HepG2 (cell line): ENCODE results near the gene AGRN. TPM values are rescaled to one million over a fixed set of nuclear protein-coding genes. Genes with fewer than 3 reads are reported as not detected.

Experiments
- ATAC-seq: fragments of 200-7000 bp; cut with Tn5 transposase; 3 replicates; pipeline ENCODE4 v1.9.1; 2020; ENCODE audit warnings: mild to moderate bottlenecking, moderate library complexity
- BruUV-seq: library from RNA; stranded (reverse); fragments of 400-500 nt; replicated peaks from 2 replicates; lab custom pipeline; 2021; lab: Mats Ljungman, UMichigan
- CTCF ChIA-PET: fragments of 300-600 bp; formaldehyde crosslinking; extraction: SDS; loops from one replicate; lab custom pipeline; 2021; ENCODE audit warnings: low total read pairs, inconsistent platforms, low intra/inter-chr PET ratio; lab: Yijun Ruan, JAX
- POLR2A ChIA-PET: fragments of 350-600 bp; sonication (Branson Sonifier 250); formaldehyde crosslinking; loops from one replicate; lab custom pipeline; 2020; ENCODE audit warnings: antibody characterized with exemption, inconsistent platforms; lab: Yijun Ruan, JAX
- DNase-seq: peaks from one replicate; pipeline ENCODE4 v3.0.0-alpha.2; 2015; ENCODE audit warnings: low spot score
- FAIRE-seq: peaks from 3 replicates; lab custom pipeline; 2011; peaks lifted over from hg19 to GRCh38; lab: Jason Lieb, UNC
- H2AFZ ChIP-seq: one replicate; pipeline ENCODE4 v1.6.1; 2011; ENCODE audit warnings: low read length, inconsistent platforms
- H3K27ac ChIP-seq: fragments of 300-600 bp; 3 replicates; pipeline ENCODE4 v1.8.0; 2011; ENCODE audit warnings: mixed run types, mild to moderate bottlenecking, mixed read lengths, low read length, inconsistent platforms; ENCODE audit not compliant: insufficient read depth; ENCODE audit errors: extremely low read length
- H3K27me3 ChIP-seq, 2 experiments: fragments of 200-600 bp in 1 of 2; 2 replicates in 1 of 2; 3 replicates in 1 of 2; pipeline versions ENCODE4 v1.6.0 to v1.8.0; 2011; ENCODE audit warnings: low read length in 2 of 2, mild to moderate bottlenecking in 2 of 2, moderate library complexity in 2 of 2, inconsistent platforms in 1 of 2; ENCODE audit not compliant: insufficient read depth in 2 of 2, control insufficient read depth in 1 of 2
- H3K36me3 ChIP-seq, 2 experiments: fragments of 200-600 bp in 1 of 2; replicated peaks in 1 of 2; 2 replicates in 1 of 2; 3 replicates in 1 of 2; pipeline versions ENCODE4 v1.5.1 to v1.8.0; 2011; ENCODE audit warnings: low read length in 2 of 2, inconsistent platforms in 1 of 2; ENCODE audit not compliant: insufficient read depth in 2 of 2, control insufficient read depth in 1 of 2
- H3K4me1 ChIP-seq: 2 replicates; pipeline ENCODE4 v1.5.1; 2012; ENCODE audit warnings: low read length, inconsistent platforms; ENCODE audit not compliant: insufficient read depth
- H3K4me2 ChIP-seq: 2 replicates; pipeline ENCODE4 v1.6.0; 2011; ENCODE audit warnings: low read depth, low read length, inconsistent platforms
- H3K4me3 ChIP-seq, 3 experiments: fragments of 200-600 bp in 1 of 3; sonication (generic), shearing (Covaris generic) in 1 of 3; replicated peaks in 1 of 3; 2 replicates each; pipeline ENCODE4 v1.5.1; 2011 to 2016; ENCODE audit warnings: low read length in 3 of 3, inconsistent platforms in 2 of 3, low read depth in 2 of 3, mild to moderate bottlenecking in 2 of 3, control low read depth in 1 of 3, mixed read lengths in 1 of 3; ENCODE audit not compliant: insufficient read depth in 1 of 3
- H3K79me2 ChIP-seq: one replicate; pipeline ENCODE4 v1.6.1; 2011; ENCODE audit warnings: low read length, inconsistent platforms; ENCODE audit not compliant: insufficient read depth
- H3K9ac ChIP-seq: 2 replicates; pipeline ENCODE4 v1.6.0; 2011; ENCODE audit warnings: mild to moderate bottlenecking, low read depth, low read length, inconsistent platforms; ENCODE audit not compliant: insufficient read depth
- H3K9me3 ChIP-seq: 2 replicates; pipeline ENCODE4 v1.5.1; 2012; ENCODE audit warnings: mild to moderate bottlenecking, low read length
- H4K20me1 ChIP-seq: 2 replicates; pipeline ENCODE4 v1.6.0; 2011; ENCODE audit warnings: inconsistent platforms, mild to moderate bottlenecking, low read length, moderate library complexity; ENCODE audit not compliant: insufficient read depth
- HMG20A ChIP-seq: IDR thresholded peaks from 2 replicates; pipeline ENCODE4 v1.6.1; 2016; ENCODE audit warnings: borderline replicate concordance
- HNRNPK ChIP-seq: fragments of 200-400 bp; formaldehyde crosslinking; IDR thresholded peaks from 2 replicates; pipeline ENCODE4 v1.6.1; 2018; ENCODE audit warnings: low read length, low read depth, moderate library complexity, mild to moderate bottlenecking; ENCODE audit not compliant: poor library complexity, severe bottlenecking
- HOXA3 ChIP-seq: sonication (generic); formaldehyde crosslinking; IDR thresholded peaks from 2 replicates; pipeline ENCODE4 v1.5.0; 2020; ENCODE audit warnings: missing genetic modification reagents
- KDM2A ChIP-seq: sonication (generic); formaldehyde crosslinking; IDR thresholded peaks from 2 replicates; pipeline ENCODE4 v1.4.0; 2020; ENCODE audit warnings: low read depth, missing genetic modification reagents, borderline replicate concordance
- PRPF4 ChIP-seq: fragments of 200-400 bp; formaldehyde crosslinking; IDR thresholded peaks from 2 replicates; pipeline ENCODE4 v1.6.1; 2016; ENCODE audit warnings: low read length, low read depth; ENCODE audit not compliant: poor library complexity, severe bottlenecking
- RBFOX2 ChIP-seq: fragments of 200-400 bp; formaldehyde crosslinking; IDR thresholded peaks from 2 replicates; pipeline ENCODE4 v1.6.1; 2017; ENCODE audit warnings: low read depth, mild to moderate bottlenecking, low read length
- STAG1 ChIP-seq: sonication (generic); formaldehyde crosslinking; IDR thresholded peaks from 2 replicates; pipeline ENCODE4 v1.4.0; 2020; ENCODE audit warnings: missing genetic modification reagents
- ZBTB1 ChIP-seq: sonication (generic); formaldehyde crosslinking; IDR thresholded peaks from 2 replicates; pipeline ENCODE4 v1.4.0; 2020; ENCODE audit warnings: missing genetic modification reagents, borderline replicate concordance
- ZBTB7A ChIP-seq: sonication (generic); formaldehyde crosslinking; IDR thresholded peaks from 2 replicates; pipeline ENCODE4 v1.8.0; 2022; ENCODE audit warnings: mild to moderate bottlenecking, missing genetic modification reagents
- ZNF660 ChIP-seq: sonication (generic); formaldehyde crosslinking; IDR thresholded peaks from 2 replicates; pipeline ENCODE4 v1.5.1; 2020; ENCODE audit warnings: mild to moderate bottlenecking, low read depth, missing genetic modification reagents, borderline replicate concordance
- ZSCAN25 ChIP-seq: sonication (generic); formaldehyde crosslinking; IDR thresholded peaks from 2 replicates; pipeline ENCODE4 v1.8.0; 2022; ENCODE audit warnings: mild to moderate bottlenecking, missing genetic modification reagents
- WGBS: methylation state at CpG from one replicate; pipeline ENCODE4 v1.1.6; 2017; ENCODE audit warnings: low lambda C conversion rate; 5-methylcytosine and 5-hydroxymethylcytosine counted together
- in situ Hi-C: cut with HindIII; loops from 2 replicates; pipeline ENCODE4 v1.10.0; 2017; ENCODE audit warnings: low pct_unique_long_range_greater_than_20kb; ENCODE audit not compliant: extremely low pct_ligation_motif_present
- intact Hi-C: fragments of 100-400 bp; cut with micrococcal nuclease; formaldehyde crosslinking; loops from one replicate; pipeline ENCODE4 v1.10.0; 2022; ENCODE audit not compliant: unreplicated experiment
- polyA plus RNA-seq, 8 experiments: library from polyadenylated mRNA; depleted of rRNA in 3 of 8; stranded (reverse) in 7 of 8; unstranded in 1 of 8; fragments of >200 nt; fragmentation: Illumina TruSeq in 4 of 8; extraction: Trizol in 4 of 8; gene quantifications; 2 replicates each; pipeline versions ENCODE4 v1.2.1 to v1.2.3, GENCODE V29; 2011 to 2016; ENCODE audit warnings: low read depth in 4 of 8, missing spikeins in 1 of 8, mixed read lengths in 1 of 8; ENCODE audit not compliant: insufficient read depth in 1 of 8
- total RNA-seq, 5 experiments: library from RNA; depleted of rRNA; stranded (reverse); fragments of >200 nt; fragmentation: Illumina TruSeq; extraction: Trizol; gene quantifications; 2 replicates each; pipeline ENCODE4 v1.2.3, GENCODE V29; 2016; ENCODE audit warnings: low read depth in 1 of 5
- TF ChIP-seq, protein P1 (sequence below): sonication (generic); formaldehyde crosslinking; IDR thresholded peaks from 2 replicates; pipeline ENCODE4 v1.4.0; 2020; ENCODE audit warnings: missing genetic modification reagents
- TF ChIP-seq, protein P2 (sequence below): sonication (generic); formaldehyde crosslinking; IDR thresholded peaks from 2 replicates; pipeline ENCODE4 v1.5.0; 2020; ENCODE audit warnings: mild to moderate bottlenecking, missing genetic modification reagents, moderate library complexity
- TF ChIP-seq, protein P3 (sequence below): sonication (generic); formaldehyde crosslinking; IDR thresholded peaks from 2 replicates; pipeline ENCODE4 v1.4.0; 2020; ENCODE audit warnings: missing genetic modification reagents
- TF ChIP-seq, protein P4 (sequence below): IDR thresholded peaks from 2 replicates; pipeline ENCODE4 v1.6.1; 2016; ENCODE audit warnings: missing genetic modification reagents, missing compliant biosample characterization
- TF ChIP-seq, protein P5 (sequence below): sonication (generic); formaldehyde crosslinking; IDR thresholded peaks from 2 replicates; pipeline ENCODE4 v1.5.0; 2020; ENCODE audit warnings: missing genetic modification reagents

AGRN gene
- total and polyA plus RNA-seq, 2 of the 13 experiments (the other 11 are each of a cell fraction or from before 2014, with no cell fraction given), result 29.8 to 65.2 TPM

DNA sequence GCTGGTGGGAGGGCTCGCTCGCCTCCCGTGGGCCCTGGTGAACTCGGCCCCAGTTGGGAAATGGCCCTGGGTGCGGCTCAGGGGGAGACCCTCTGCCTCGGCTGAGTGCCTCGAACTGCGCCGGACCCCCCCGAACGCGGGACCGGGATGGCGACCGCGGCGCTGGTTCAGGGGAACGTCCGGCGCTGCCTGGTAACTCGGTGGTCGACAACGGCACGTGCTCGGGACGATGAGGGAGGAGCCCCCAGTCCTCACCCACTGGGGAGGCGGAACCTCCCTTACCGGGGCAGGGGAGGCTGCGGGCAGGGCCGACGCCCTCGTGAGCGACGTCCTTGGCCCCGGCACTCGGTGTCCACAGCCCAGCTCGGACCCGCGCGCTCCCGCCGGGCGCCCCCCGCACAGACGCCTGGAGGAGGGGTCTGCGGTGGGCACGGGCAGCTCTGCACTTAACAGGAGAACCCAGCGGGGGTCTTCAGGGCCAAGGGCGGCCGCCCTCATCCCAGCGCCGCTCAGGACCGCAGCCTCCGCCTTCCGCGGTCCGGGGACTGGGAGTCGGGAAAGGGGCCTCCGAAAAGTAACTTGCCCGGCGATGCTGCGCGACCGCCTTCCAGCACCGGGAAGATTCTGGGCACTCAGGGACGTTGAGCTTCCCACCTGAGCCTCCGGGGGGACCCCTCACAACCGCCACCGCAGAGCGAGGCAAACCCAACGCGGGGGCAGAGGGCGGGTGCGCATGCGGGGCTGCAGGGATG, 21.8 kb upstream of the AGRN start:
- BruUV-seq, result no TSS peak
- TF ChIP-seq HOXA3 (CRISPR knock-in tag) (peak; percentile 22), ZBTB1 (CRISPR knock-in tag) (peak; percentile 97), ZBTB7A (CRISPR knock-in tag) (0 out of 2 replicates have a peak, but pooled peaks have one; percentile 42), PRPF4 (no peak), STAG1 (CRISPR knock-in tag) (0 out of 2 replicates have a peak, but pooled peaks have one; percentile 14), ZSCAN25 (CRISPR knock-in tag) (peak; percentile 97), HMG20A (CRISPR knock-in tag) (no peak), HNRNPK (peak; percentile 19), ZNF660 (CRISPR knock-in tag) (no peak), RBFOX2 (0 out of 2 replicates have a peak, but pooled peaks have one; percentile 33), KDM2A (CRISPR knock-in tag) (0 out of 2 replicates have a peak, but pooled peaks have one; percentile 7)
- TF ChIP-seq, protein P1, sequence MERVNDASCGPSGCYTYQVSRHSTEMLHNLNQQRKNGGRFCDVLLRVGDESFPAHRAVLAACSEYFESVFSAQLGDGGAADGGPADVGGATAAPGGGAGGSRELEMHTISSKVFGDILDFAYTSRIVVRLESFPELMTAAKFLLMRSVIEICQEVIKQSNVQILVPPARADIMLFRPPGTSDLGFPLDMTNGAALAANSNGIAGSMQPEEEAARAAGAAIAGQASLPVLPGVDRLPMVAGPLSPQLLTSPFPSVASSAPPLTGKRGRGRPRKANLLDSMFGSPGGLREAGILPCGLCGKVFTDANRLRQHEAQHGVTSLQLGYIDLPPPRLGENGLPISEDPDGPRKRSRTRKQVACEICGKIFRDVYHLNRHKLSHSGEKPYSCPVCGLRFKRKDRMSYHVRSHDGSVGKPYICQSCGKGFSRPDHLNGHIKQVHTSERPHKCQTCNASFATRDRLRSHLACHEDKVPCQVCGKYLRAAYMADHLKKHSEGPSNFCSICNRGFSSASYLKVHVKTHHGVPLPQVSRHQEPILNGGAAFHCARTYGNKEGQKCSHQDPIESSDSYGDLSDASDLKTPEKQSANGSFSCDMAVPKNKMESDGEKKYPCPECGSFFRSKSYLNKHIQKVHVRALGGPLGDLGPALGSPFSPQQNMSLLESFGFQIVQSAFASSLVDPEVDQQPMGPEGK (CRISPR knock-in tag), result peak; percentile 52
- TF ChIP-seq, protein P2, sequence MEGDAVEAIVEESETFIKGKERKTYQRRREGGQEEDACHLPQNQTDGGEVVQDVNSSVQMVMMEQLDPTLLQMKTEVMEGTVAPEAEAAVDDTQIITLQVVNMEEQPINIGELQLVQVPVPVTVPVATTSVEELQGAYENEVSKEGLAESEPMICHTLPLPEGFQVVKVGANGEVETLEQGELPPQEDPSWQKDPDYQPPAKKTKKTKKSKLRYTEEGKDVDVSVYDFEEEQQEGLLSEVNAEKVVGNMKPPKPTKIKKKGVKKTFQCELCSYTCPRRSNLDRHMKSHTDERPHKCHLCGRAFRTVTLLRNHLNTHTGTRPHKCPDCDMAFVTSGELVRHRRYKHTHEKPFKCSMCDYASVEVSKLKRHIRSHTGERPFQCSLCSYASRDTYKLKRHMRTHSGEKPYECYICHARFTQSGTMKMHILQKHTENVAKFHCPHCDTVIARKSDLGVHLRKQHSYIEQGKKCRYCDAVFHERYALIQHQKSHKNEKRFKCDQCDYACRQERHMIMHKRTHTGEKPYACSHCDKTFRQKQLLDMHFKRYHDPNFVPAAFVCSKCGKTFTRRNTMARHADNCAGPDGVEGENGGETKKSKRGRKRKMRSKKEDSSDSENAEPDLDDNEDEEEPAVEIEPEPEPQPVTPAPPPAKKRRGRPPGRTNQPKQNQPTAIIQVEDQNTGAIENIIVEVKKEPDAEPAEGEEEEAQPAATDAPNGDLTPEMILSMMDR (CRISPR knock-in tag), result peak; percentile 46
- TF ChIP-seq, protein P3, sequence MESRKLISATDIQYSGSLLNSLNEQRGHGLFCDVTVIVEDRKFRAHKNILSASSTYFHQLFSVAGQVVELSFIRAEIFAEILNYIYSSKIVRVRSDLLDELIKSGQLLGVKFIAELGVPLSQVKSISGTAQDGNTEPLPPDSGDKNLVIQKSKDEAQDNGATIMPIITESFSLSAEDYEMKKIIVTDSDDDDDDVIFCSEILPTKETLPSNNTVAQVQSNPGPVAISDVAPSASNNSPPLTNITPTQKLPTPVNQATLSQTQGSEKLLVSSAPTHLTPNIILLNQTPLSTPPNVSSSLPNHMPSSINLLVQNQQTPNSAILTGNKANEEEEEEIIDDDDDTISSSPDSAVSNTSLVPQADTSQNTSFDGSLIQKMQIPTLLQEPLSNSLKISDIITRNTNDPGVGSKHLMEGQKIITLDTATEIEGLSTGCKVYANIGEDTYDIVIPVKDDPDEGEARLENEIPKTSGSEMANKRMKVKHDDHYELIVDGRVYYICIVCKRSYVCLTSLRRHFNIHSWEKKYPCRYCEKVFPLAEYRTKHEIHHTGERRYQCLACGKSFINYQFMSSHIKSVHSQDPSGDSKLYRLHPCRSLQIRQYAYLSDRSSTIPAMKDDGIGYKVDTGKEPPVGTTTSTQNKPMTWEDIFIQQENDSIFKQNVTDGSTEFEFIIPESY (CRISPR knock-in tag), result peak; percentile 96
- TF ChIP-seq, protein P4, sequence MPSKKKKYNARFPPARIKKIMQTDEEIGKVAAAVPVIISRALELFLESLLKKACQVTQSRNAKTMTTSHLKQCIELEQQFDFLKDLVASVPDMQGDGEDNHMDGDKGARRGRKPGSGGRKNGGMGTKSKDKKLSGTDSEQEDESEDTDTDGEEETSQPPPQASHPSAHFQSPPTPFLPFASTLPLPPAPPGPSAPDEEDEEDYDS (CRISPR knock-in tag), result no peak
- TF ChIP-seq, protein P5, sequence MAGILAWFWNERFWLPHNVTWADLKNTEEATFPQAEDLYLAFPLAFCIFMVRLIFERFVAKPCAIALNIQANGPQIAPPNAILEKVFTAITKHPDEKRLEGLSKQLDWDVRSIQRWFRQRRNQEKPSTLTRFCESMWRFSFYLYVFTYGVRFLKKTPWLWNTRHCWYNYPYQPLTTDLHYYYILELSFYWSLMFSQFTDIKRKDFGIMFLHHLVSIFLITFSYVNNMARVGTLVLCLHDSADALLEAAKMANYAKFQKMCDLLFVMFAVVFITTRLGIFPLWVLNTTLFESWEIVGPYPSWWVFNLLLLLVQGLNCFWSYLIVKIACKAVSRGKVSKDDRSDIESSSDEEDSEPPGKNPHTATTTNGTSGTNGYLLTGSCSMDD, result no peak

More for the DNA sequence above, 21.8 kb upstream of the AGRN start:
- Histone ChIP-seq H3K79me2 (peaks cover 9% of the 10 kb centered on the region), H3K4me1 (peaks cover 47% of the 10 kb centered on the region), H3K9me3 (no peaks in the 10 kb centered on the region), H3K4me3 (peak overlapping the region in 2 of 3 experiments; percentile 16 to 78; a peak in 3 of 6 replicates), H2AFZ (no peak overlapping the region), H3K27me3 (no peaks in the 10 kb centered on the region), H3K27ac (no peak overlapping the region), H3K36me3 (no peaks in the 10 kb centered on the region), H3K9ac (no peak overlapping the region), H4K20me1 (peaks cover 4% of the 10 kb centered on the region; the same call in 1 of the 2 replicates), H3K4me2 (peak overlapping the region; percentile 27; the same call in 1 of the 2 replicates)
- CTCF ChIA-PET, result no interaction called here
- no peak for ATAC-seq
- 78% methylated on average over 43 of the region's 75 CpGs for WGBS
- in situ Hi-C loops (no loop called here), intact Hi-C loops (no loop called here)
- DNase-seq, result no peak
- POLR2A ChIA-PET, result interaction anchor here (1.0 to 3.2 kb wide), 3 partner anchors 8 to 61 kb away, joined by 3 to 13 read pairs (median 6); partner anchors contain the start of gene ISG15
- FAIRE-seq, result no peak
